ENCODE measurements around the gene DYNLRB2. TPM values are rescaled to one million over a fixed set of nuclear protein-coding genes. Genes with fewer than 3 reads are reported as not detected.

Gene DYNLRB2
- polyA plus RNA-seq, 1 donor from 2014 or later: not detected

- no peaks in the 10 kb centered on the region for H3K9me3 ChIP-seq (ENCODE audit: low read length)
- no peak overlapping the region for H3K9ac ChIP-seq (ENCODE audit: low read length)
- H3K4me2 ChIP-seq (ENCODE audit: low read length): no peak overlapping the region
- H4K20me1 ChIP-seq (ENCODE audit: insufficient read depth): no peaks in the 10 kb centered on the region
- H2AFZ ChIP-seq (ENCODE audit: low read depth, low read length): no peak overlapping the region
- H3K79me2 ChIP-seq (replicated peaks; ENCODE audit: insufficient read depth, low read length): no peaks in the 10 kb centered on the region
- H3K9me2 ChIP-seq (ENCODE audit: insufficient read depth, low read length): no peaks in the 10 kb centered on the region
- H3K36me3 ChIP-seq (ENCODE audit: insufficient read depth, low read length): no peaks in the 10 kb centered on the region
- no peaks in the 10 kb centered on the region for H3F3A ChIP-seq (ENCODE audit: insufficient read depth, low read length, poor library complexity, severe bottlenecking)
- H3K4me3 ChIP-seq (ENCODE audit: low read length): no peak overlapping the region
- no peak for TF ChIP-seq SMC3 (conservative IDR thresholded peaks at IDR 0.05; ENCODE audit: poor library complexity)
- no peak for TF ChIP-seq REST (IDR thresholded peaks at IDR 0.05; ENCODE audit: borderline replicate concordance)
- no peak for TF ChIP-seq EP300 (conservative IDR thresholded peaks at IDR 0.05; ENCODE audit: poor library complexity, severe bottlenecking)
- no peak for TF ChIP-seq EZH2 (IDR thresholded peaks at IDR 0.05; ENCODE audit: borderline replicate concordance, insufficient read depth, low read length, poor library complexity, severe bottlenecking)
- no peak for TF ChIP-seq POLR2AphosphoS5 (IDR thresholded peaks at IDR 0.05)
- TF ChIP-seq RAD21 (conservative IDR thresholded peaks at IDR 0.05): no peak
- no peak for TF ChIP-seq MXI1 (conservative IDR thresholded peaks at IDR 0.05; ENCODE audit: poor library complexity, severe bottlenecking)
- H3K27ac ChIP-seq (ENCODE audit: low read length): no peak overlapping the region
- no peaks in the 10 kb centered on the region for H3K27me3 ChIP-seq (ENCODE audit: insufficient read depth, low read depth, low read length)
These were observed 22.4 kb upstream of the DYNLRB2 start for GRCh38 chr16:80518436-80518835.

GRCh38 chr16:80519189-80519588 lies 21.6 kb upstream of the DYNLRB2 start:
- Histone ChIP-seq H3K4me3 (ENCODE audit: low read length) (no peak overlapping the region), H4K20me1 (ENCODE audit: insufficient read depth) (no peaks in the 10 kb centered on the region)

More at GRCh38 chr16:80519189-80519588, 21.6 kb upstream of the DYNLRB2 start:
- no peaks in the 10 kb centered on the region for H3K27me3 ChIP-seq (ENCODE audit: insufficient read depth, low read depth, low read length)
- no peak overlapping the region for H3K27ac ChIP-seq (ENCODE audit: low read length)
- H3K9me2 ChIP-seq (ENCODE audit: insufficient read depth, low read length): no peaks in the 10 kb centered on the region
- no peak overlapping the region for H2AFZ ChIP-seq (ENCODE audit: low read depth, low read length)
- no peaks in the 10 kb centered on the region for H3K79me2 ChIP-seq (replicated peaks; ENCODE audit: insufficient read depth, low read length)
- H3F3A ChIP-seq (ENCODE audit: insufficient read depth, low read length, poor library complexity, severe bottlenecking): no peaks in the 10 kb centered on the region
- H3K4me2 ChIP-seq (ENCODE audit: low read length): no peak overlapping the region
- H3K9ac ChIP-seq (ENCODE audit: low read length): no peak overlapping the region
- H3K9me3 ChIP-seq (ENCODE audit: low read length): no peaks in the 10 kb centered on the region
- H3K36me3 ChIP-seq (ENCODE audit: insufficient read depth, low read length): no peaks in the 10 kb centered on the region
- TF ChIP-seq TAF1 (IDR thresholded peaks at IDR 0.05; ENCODE audit: low read depth) (no peak), EP300 (conservative IDR thresholded peaks at IDR 0.05; ENCODE audit: poor library complexity, severe bottlenecking) (no peak), RAD21 (conservative IDR thresholded peaks at IDR 0.05) (no peak), SMC3 (conservative IDR thresholded peaks at IDR 0.05; ENCODE audit: poor library complexity) (no peak), MXI1 (conservative IDR thresholded peaks at IDR 0.05; ENCODE audit: poor library complexity, severe bottlenecking) (no peak), EZH2 (IDR thresholded peaks at IDR 0.05; ENCODE audit: borderline replicate concordance, insufficient read depth, low read length, poor library complexity, severe bottlenecking) (no peak), POLR2AphosphoS5 (IDR thresholded peaks at IDR 0.05) (no peak), CTCF (IDR thresholded peaks at IDR 0.05; ENCODE audit: poor library complexity, severe bottlenecking) (no peak), REST (IDR thresholded peaks at IDR 0.05; ENCODE audit: borderline replicate concordance) (no peak)

All from neural cell (in vitro differentiated cells).